HCT116 (cell line): Measurements from ENCODE around the gene SUSD4.

Source experiments
- CBX3 ChIP-seq: IDR thresholded peaks from 2 replicates; pipeline ENCODE4 v1.6.1; 2012; ENCODE audit warnings: low read depth
- CTCF ChIP-seq, 3 experiments: fragments of 200-600 bp in 1 of 3; sonication (generic) in 1 of 3; IDR thresholded peaks in 2 of 3; conservative IDR thresholded peaks in 1 of 3; 2 replicates each; pipeline ENCODE4 v1.5.1; 2012 to 2017; ENCODE audit warnings: low read depth in 2 of 3, low read length in 2 of 3, antibody characterized with exemption in 1 of 3, borderline replicate concordance in 1 of 3, control low read depth in 1 of 3, mild to moderate bottlenecking in 1 of 3, mixed read lengths in 1 of 3, mixed run types in 1 of 3, moderate library complexity in 1 of 3; ENCODE audit not compliant: insufficient read depth in 1 of 3
- EZH2 ChIP-seq: fragments of 200-600 bp; sonication (generic); IDR thresholded peaks from 2 replicates; pipeline ENCODE4 v1.6.1; 2017; ENCODE audit warnings: antibody characterized with exemption, mixed run types
- JUND ChIP-seq: IDR thresholded peaks from 2 replicates; pipeline ENCODE4 v1.6.1; 2012
- MAX ChIP-seq: IDR thresholded peaks from 2 replicates; pipeline ENCODE4 v1.6.1; 2012
- POLR2A ChIP-seq: IDR thresholded peaks from 2 replicates; pipeline ENCODE4 v1.7.0; 2011; ENCODE audit warnings: borderline replicate concordance; ENCODE audit not compliant: insufficient read depth, insufficient read length; ENCODE audit errors: extremely low read depth
- RAD21 ChIP-seq: IDR thresholded peaks from 2 replicates; pipeline ENCODE4 v1.6.1; 2012; ENCODE audit warnings: low read depth, mild to moderate bottlenecking
- REST ChIP-seq: IDR thresholded peaks from 2 replicates; pipeline ENCODE4 v1.6.1; 2012; ENCODE audit warnings: low read depth
- SP1 ChIP-seq: IDR thresholded peaks from 2 replicates; pipeline ENCODE4 v1.6.1; 2012; ENCODE audit warnings: low read depth

- 0 out of 2 replicates have a peak, but pooled peaks have one; percentile 8 for TF ChIP-seq RAD21
- no peak for TF ChIP-seq CTCF (IDR thresholded peaks at IDR 0.05 in 2 of 3, conservative IDR thresholded peaks at IDR 0.05 in 1 of 3; ENCODE audit: borderline replicate concordance in 1 of 3, insufficient read depth in 1 of 3, low read depth in 2 of 3, low read length in 2 of 3)
- TF ChIP-seq CBX3, result peak; percentile 74; the same call in 1 of the 2 replicates
- TF ChIP-seq REST, result no peak
- peak; percentile 55 for TF ChIP-seq SP1
- TF ChIP-seq EZH2, result no peak
- TF ChIP-seq MAX, result no peak
- peak; percentile 69 for TF ChIP-seq JUND
- TF ChIP-seq POLR2A, result no peak
These were observed 38.2 kb upstream of the SUSD4 start for GRCh38 chr1:223401873-223402789.
